Measurements from ENCODE around the gene DHDDS. TPM values are rescaled to one million over a fixed set of nuclear protein-coding genes. Genes with fewer than 3 reads are reported as not detected.
A peak's percentile ranks its signal among the peaks of the same experiment; 100 is the strongest.

DHDDS gene
- total RNA-seq, 2 experiments from 2014 or later = 26.3 to 26.8 TPM

GRCh38 chr1:26469558-26469957 is 37.4 kb downstream of the DHDDS start:
- Histone ChIP-seq H3K4me1 (ENCODE audit: insufficient read depth, low read length) (peaks cover 32% of the 10 kb centered on the region), H3K4me3 (ENCODE audit: low read length) (no peak overlapping the region), H3K9me3 (ENCODE audit: control insufficient read depth in 1 of 2, insufficient read depth in 1 of 2, low read length in 2 of 2) (no peaks in the 10 kb centered on the region), H3K27ac (ENCODE audit: low read depth in 1 of 2, low read length in 2 of 2) (no peak overlapping the region), H3K27me3 (ENCODE audit: control insufficient read depth in 1 of 2, insufficient read depth in 2 of 2, low read length in 2 of 2) (no peaks in the 10 kb centered on the region), H3K36me3 (ENCODE audit: insufficient read depth, low read length) (peaks cover 49% of the 10 kb centered on the region)
- intact Hi-C loops (cut with DNase I, micrococcal nuclease) = no loop called here
- POLR2A ChIA-PET = interaction anchor here (4.5 to 5.0 kb wide), 2 partner anchors 30 to 37 kb away, joined by 56 to 66 read pairs; partner anchors contain the start of gene DHDDS
- Mint-ChIP-seq H3K9me3 (no peaks in the 10 kb centered on the region), H3K4me3 (no peak overlapping the region), H3K27me3 (no peaks in the 10 kb centered on the region), H3K4me1 (ENCODE audit: low read depth) (peaks cover 36% of the 10 kb centered on the region), H3K36me3 (ENCODE audit: low read depth) (peaks cover 63% of the 10 kb centered on the region), H3K27ac (no peak overlapping the region)
- TF ChIP-seq CTCF (IDR thresholded peaks at IDR 0.05) = no peak
- ATAC-seq (ENCODE audit: poor library complexity) = no peak
- DNase-seq = no peak
- CTCF ChIA-PET = no interaction called here

DNA sequence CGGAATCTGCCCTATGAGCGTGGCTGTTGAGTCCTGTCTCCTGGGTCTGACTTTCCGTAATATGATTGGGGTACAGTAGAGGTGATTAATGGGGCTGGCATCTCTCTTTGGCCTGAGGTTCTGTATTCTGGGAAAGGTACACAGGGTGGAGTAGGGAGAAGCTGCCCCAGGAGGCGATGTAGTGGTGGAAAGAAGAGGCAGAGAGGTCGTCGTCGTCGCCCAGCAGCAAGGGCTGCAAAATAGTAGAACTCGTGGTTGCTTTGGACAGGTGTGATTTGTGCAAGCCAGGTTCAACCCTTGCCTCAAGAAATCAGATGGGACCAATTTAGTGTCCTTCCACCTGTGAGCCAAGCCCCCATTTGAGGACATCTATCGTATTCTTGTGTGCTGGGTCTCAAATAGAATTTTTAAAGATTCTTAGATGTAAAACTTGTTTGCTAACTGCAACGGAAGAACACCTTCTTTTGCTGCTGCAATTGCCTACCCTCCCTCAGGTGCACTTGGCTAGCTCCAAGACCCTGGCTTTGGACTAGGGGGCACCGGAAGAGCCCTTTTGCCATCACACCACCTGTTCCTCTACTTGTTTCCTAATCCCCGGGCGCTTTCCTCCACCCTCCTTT is 38.9 kb downstream of the DHDDS start:
- peak overlapping the region; percentile 99 for H3K27ac Mint-ChIP-seq
- DNase-seq = peak in 3 of 14 experiments; percentile 5 to 34 (median 17)

More for the DNA sequence above, 38.9 kb downstream of the DHDDS start:
- Mint-ChIP-seq H3K4me3 (peak overlapping the region; percentile 100), H3K27me3 (no peaks in the 10 kb centered on the region), H3K4me1 (ENCODE audit: low read depth) (peaks cover 44% of the 10 kb centered on the region), H3K36me3 (ENCODE audit: low read depth) (peaks cover 59% of the 10 kb centered on the region), H3K9me3 (no peaks in the 10 kb centered on the region)
- CTCF ChIA-PET = interaction anchor here (0.6 to 2.8 kb wide), 7 partner anchors 9 to 576 kb away, joined by 3 to 21 read pairs (median 3); no protein-coding TSS in a partner anchor
- POLR2A ChIA-PET = interaction anchor here (0.8 to 5.0 kb wide), 15 partner anchors 10 to 651 kb away, joined by 3 to 66 read pairs (median 5); partner anchors contain the start of genes CEP85, DHDDS, MTFR1L and PAFAH2
- Histone ChIP-seq H3K27ac (ENCODE audit: low read depth in 1 of 2, low read length in 2 of 2) (no peak overlapping the region), H3K4me3 (ENCODE audit: low read length) (peak overlapping the region; percentile 78), H3K36me3 (ENCODE audit: insufficient read depth, low read length) (peaks cover 43% of the 10 kb centered on the region), H3K9me3 (ENCODE audit: control insufficient read depth in 1 of 2, insufficient read depth in 1 of 2, low read length in 2 of 2) (no peaks in the 10 kb centered on the region), H3K27me3 (ENCODE audit: control insufficient read depth in 1 of 2, insufficient read depth in 2 of 2, low read length in 2 of 2) (no peaks in the 10 kb centered on the region), H3K4me1 (ENCODE audit: insufficient read depth, low read length) (peaks cover 32% of the 10 kb centered on the region)
- intact Hi-C loops (cut with DNase I, micrococcal nuclease) = loop anchor here in 1 of 2 experiments (2.0 to 5.0 kb wide), 2 partner anchors 38 to 189 kb away; partner anchors contain the start of genes DHDDS and SH3BGRL3
- ATAC-seq (ENCODE audit: poor library complexity) = no peak
- TF ChIP-seq CTCF (IDR thresholded peaks at IDR 0.05) = no peak
